Measurements from ENCODE around the gene RIMS4. TPM values are rescaled to one million over a fixed set of nuclear protein-coding genes. Genes with fewer than 3 reads are reported as not detected.

The RIMS4 gene
- total RNA-seq, 1 donor from 2014 or later, result not detected

DNA sequence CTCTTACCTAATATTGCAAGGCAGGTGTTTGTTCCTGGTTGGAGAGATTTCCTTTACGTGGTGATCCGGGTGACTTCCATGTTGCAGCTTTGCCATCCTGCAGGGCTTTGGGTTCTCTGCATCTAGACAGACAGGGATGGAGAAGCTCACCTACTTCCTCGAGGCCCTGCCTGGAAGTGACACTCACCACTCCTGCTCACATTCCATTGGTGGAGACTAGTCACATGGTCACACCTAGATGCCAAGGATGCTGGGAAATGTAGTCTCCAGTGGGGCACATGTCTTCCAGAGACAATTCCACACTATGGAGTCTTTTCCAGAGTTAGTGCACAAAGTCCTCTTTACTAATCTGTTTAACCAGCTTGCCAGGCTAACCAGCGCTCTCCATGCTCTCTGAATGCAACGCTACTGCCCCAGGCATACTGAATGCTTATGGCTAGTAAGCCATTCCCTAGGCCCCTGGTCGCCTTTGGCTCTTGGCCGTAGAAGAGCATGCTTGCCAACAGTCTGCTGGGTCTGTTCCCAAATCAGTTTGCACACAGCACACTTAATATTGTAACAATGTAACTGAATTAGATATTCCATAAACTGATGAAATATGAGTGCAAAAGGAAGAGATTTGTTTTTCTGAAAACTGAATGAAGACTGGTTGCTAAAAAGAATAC lies 71.4 kb downstream of the RIMS4 start:
- no peak for DNase-seq (ENCODE audit: low read depth)
- TF ChIP-seq, protein P1, sequence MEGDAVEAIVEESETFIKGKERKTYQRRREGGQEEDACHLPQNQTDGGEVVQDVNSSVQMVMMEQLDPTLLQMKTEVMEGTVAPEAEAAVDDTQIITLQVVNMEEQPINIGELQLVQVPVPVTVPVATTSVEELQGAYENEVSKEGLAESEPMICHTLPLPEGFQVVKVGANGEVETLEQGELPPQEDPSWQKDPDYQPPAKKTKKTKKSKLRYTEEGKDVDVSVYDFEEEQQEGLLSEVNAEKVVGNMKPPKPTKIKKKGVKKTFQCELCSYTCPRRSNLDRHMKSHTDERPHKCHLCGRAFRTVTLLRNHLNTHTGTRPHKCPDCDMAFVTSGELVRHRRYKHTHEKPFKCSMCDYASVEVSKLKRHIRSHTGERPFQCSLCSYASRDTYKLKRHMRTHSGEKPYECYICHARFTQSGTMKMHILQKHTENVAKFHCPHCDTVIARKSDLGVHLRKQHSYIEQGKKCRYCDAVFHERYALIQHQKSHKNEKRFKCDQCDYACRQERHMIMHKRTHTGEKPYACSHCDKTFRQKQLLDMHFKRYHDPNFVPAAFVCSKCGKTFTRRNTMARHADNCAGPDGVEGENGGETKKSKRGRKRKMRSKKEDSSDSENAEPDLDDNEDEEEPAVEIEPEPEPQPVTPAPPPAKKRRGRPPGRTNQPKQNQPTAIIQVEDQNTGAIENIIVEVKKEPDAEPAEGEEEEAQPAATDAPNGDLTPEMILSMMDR (IDR thresholded peaks at IDR 0.05; ENCODE audit: insufficient read depth, low read length, poor library complexity, severe bottlenecking), result no peak
- peaks cover 6% of the 10 kb centered on the region for H3K27me3 ChIP-seq (ENCODE audit: control insufficient read depth, insufficient read depth, low read length)
- no peak overlapping the region for H3K4me3 ChIP-seq (ENCODE audit: low read depth, low read length)
- H3K36me3 ChIP-seq (ENCODE audit: control insufficient read depth, insufficient read depth, low read length), result no peaks in the 10 kb centered on the region

DNA sequence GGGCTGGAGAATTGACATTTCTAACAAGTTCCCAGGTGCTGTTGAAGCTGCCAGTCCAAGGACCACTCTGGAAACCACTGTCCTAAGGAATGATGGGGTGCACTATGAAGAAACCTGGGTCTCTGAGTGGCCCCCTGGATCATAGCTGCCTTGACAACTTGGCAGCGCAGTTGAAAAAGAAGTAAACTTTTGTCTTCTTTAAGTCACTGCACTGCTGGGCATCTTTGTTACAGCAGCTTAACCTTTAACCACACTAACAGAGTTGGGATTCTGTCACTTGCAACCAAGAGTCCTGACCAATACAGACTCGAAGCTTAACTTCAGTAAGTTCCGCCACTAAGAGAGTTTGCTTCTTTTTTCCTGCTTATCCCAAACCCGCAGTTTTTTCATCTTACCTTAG lies 73.2 kb downstream of the RIMS4 start:
- DNase-seq (ENCODE audit: low read depth), result no peak
- Histone ChIP-seq H3K4me3 (ENCODE audit: low read depth, low read length) (no peak overlapping the region), H3K27me3 (ENCODE audit: control insufficient read depth, insufficient read depth, low read length) (no peaks in the 10 kb centered on the region), H3K36me3 (ENCODE audit: control insufficient read depth, insufficient read depth, low read length) (no peaks in the 10 kb centered on the region)
- TF ChIP-seq, protein P1 (IDR thresholded peaks at IDR 0.05; ENCODE audit: insufficient read depth, low read length, poor library complexity, severe bottlenecking), result no peak

DNA sequence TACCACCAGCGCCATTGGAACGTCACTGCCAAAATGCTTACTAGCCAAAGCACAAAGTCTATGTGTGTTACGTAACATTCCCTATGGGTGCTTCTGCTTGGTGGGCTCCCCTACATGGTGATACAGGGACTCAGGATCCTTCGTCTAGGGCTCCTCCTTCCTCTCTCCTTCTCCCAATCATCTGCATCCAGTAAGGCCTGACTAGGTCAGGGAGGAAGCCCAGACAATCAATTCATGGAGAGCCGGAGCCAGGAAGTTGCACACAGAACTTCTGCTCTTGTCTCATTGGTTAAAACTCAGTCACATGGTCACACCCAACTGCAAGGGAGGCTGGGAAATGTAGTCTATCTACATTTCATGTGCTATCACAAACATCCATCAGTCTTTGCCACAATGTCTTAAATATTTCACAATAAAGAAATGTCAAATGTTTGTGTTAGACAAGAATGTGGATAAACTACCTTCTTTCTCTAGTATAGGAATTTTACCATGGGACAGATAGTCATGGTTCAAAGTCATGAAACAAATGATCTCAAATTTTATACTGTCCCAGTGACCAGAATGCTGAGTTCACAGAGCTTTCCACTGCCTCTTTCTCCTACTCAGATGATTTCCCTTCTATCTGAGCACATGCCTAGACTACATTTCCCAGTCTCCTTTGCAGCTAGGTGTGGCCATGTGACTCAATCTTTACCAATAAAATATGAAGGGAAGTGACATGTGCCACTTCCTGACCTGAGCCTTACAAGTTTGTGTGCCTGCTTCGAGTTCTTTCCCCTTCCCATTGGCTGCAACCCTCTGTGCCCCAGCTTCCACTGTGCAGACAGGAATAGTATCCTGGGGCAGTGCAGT lies 74.0 kb downstream of the RIMS4 start:
- Histone ChIP-seq H3K36me3 (ENCODE audit: control insufficient read depth, insufficient read depth, low read length) (no peaks in the 10 kb centered on the region), H3K27me3 (ENCODE audit: control insufficient read depth, insufficient read depth, low read length) (no peaks in the 10 kb centered on the region), H3K4me3 (ENCODE audit: low read depth, low read length) (no peak overlapping the region)
- TF ChIP-seq, protein P1 (IDR thresholded peaks at IDR 0.05; ENCODE audit: insufficient read depth, low read length, poor library complexity, severe bottlenecking), result no peak
- DNase-seq (ENCODE audit: low read depth), result no peak

DNA sequence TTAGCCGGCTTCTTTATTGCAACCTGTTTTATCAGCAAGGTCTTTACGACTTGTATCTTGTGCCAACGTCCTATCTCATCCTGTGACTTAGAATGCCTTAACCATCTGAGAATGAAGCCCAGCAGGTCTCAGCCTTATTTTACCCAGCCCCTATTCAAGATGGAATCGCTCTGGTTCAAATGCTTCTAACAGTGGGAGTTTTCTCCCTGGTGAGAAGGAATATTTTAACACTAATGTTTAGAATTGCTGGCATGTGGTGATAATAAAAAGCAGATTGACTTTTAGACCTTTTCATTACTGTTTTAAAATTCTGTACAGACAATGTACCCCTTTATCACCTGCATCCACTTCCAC lies 74.6 kb downstream of the RIMS4 start:
- no peaks in the 10 kb centered on the region for H3K27me3 ChIP-seq (ENCODE audit: control insufficient read depth, insufficient read depth, low read length)
- H3K36me3 ChIP-seq (ENCODE audit: control insufficient read depth, insufficient read depth, low read length), result no peaks in the 10 kb centered on the region
- TF ChIP-seq, protein P1 (IDR thresholded peaks at IDR 0.05; ENCODE audit: insufficient read depth, low read length, poor library complexity, severe bottlenecking), result no peak
- no peak overlapping the region for H3K4me3 ChIP-seq (ENCODE audit: low read depth, low read length)
- no peak for DNase-seq (ENCODE audit: low read depth)

DNA sequence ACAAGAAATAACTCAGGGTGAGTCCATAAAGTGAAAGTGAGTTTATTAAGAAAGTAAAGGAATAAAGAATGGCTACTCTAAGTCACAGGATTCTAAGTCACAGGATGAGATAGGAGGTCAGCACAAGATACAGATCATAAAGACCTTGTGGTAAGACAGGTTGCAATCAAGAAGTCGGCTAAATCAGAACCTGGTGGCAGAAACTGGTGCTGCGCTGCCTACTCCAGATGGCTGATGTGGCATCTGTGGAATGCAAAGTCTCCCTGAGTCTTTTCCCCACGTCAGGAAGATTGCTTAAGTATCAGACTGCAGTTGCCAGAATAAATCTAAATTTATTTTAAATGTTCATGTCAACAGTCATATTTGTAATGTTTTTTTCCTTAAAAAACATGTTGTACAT lies 75.4 kb downstream of the RIMS4 start:
- no peak for DNase-seq (ENCODE audit: low read depth)
- H3K27me3 ChIP-seq (ENCODE audit: control insufficient read depth, insufficient read depth, low read length), result no peaks in the 10 kb centered on the region
- TF ChIP-seq, protein P1 (IDR thresholded peaks at IDR 0.05; ENCODE audit: insufficient read depth, low read length, poor library complexity, severe bottlenecking), result peak; percentile 24
- H3K4me3 ChIP-seq (ENCODE audit: low read depth, low read length), result no peak overlapping the region
- no peaks in the 10 kb centered on the region for H3K36me3 ChIP-seq (ENCODE audit: control insufficient read depth, insufficient read depth, low read length)

All from kidney epithelial cell (primary cell).